Measurements from ENCODE around the gene PLEKHD1.

Gene PLEKHD1

DNA sequence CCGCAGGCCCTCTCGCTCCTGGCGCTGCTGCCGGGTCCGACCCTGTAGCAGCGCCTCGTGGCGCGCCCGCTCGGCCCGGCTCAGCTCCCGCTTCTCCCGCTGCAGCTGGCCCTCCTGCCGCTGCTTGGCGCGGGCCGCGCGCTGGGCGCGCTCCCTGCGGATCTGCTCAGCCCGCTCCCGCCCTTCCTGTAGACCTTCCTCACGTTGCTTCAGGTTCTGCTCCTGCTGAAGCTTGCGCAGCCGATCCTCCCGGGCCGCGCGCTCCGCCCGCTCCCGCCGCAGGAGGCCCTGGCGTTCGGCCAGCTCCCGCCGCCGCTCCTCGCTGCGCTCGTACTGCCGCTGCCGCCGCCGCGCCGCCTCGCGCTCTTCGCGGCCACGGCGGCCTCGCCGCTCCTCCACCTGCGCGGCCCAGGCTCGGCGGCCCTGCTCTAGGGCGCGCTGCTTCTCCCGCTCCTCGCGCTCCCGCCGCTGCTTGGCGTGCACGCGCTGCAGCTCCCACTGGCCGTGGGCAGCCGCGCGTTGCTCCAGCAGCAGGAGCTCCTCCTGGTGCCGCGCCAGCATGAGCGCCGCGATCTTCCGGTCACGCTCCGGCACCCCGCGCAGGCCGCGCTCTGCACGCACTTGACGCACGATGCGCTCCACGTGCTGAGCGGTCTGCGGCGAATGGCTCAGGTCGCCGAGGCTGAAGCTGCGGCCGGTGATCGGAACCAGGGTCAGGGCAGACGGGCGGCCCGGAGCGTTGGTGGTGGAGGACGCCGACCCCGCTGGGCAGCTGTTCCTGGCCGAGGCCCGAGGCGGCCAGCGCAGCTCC is 87.7 kb downstream of the PLEKHD1 start:
- H3K4me3 ChIP-seq = peak overlapping the region; percentile 62
- TF ChIP-seq CTCF (IDR thresholded peaks at IDR 0.05) = no peak
- no peak overlapping the region for H3K27ac ChIP-seq
- DNase-seq (ENCODE audit: low spot score) = no peak

DNA sequence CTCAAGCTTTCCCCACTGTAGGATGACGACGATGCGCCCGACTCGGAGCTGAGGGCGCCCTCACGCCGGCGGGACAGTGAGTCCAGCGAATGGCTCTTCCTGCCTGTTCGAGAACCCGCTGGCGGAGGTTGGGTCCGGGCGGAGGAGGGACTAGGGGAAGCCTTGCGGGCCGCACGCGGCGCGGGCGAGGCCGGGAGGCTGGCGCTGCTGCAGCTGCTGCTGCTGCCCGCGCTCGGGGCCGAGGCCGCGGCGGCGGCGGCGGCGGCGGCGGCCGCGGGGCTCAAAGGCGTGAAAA is 88.3 kb downstream of the PLEKHD1 start:
- no peak for TF ChIP-seq CTCF (IDR thresholded peaks at IDR 0.05)
- peak overlapping the region; percentile 62 for H3K4me3 ChIP-seq
- no peak for DNase-seq (ENCODE audit: low spot score)
- no peak overlapping the region for H3K27ac ChIP-seq

DNA sequence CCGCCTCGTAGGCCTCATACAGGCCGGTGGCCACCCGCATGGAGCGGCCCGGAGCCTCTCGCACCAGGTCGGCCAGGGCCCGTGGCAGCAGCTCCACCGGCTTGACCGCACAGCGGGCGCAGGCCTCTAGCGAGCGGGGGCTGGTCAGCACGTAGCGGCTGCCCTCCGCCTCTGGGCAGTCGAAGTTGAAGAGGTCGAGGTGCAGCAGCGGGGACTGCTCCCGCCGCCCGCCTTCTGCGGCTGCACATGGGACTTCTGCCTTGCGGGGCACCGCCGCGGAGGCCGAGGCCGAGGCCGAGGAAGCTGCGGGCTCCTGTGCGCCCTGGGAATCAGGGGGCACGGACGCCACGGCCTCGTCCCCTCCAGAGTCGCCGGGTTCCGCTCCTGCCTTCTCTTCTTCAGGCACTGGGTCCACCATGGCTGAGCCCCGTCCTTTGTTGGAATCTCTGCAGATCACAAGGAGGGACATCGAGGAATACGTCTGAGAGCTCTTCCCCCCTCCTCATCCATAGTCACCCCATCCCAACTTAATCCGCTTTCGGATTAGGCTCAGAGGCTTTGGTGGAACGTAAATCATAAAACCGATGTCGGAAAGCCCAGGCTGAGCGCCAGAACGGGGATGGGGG is 88.8 kb downstream of the PLEKHD1 start:
- TF ChIP-seq CTCF (IDR thresholded peaks at IDR 0.05) = no peak

GRCh38 chr14:69573831-69574262 is 89.3 kb downstream of the PLEKHD1 start:
- no peak for DNase-seq (ENCODE audit: low spot score)
- TF ChIP-seq CTCF (IDR thresholded peaks at IDR 0.05) = no peak
- H3K27ac ChIP-seq = no peak overlapping the region
- H3K4me3 ChIP-seq = peak overlapping the region; percentile 62

More for the DNA sequence above, 88.8 kb downstream of the PLEKHD1 start:
- Histone ChIP-seq H3K4me3 (peak overlapping the region; percentile 62), H3K27ac (no peak overlapping the region)
- no peak for DNase-seq (ENCODE audit: low spot score)

- TF ChIP-seq CTCF (IDR thresholded peaks at IDR 0.05) = peak; percentile 55
- DNase-seq (ENCODE audit: low spot score) = no peak
- Histone ChIP-seq H3K4me3 (peak within 1 kb of the TSS; percentile 62), H3K27ac (no peak within 1 kb of the TSS)
Observed at GRCh38 chr14:69574263-69574953, 89.9 kb downstream of the PLEKHD1 start, which contains the start of gene CCDC177. CCDC177 (minus strand) TSS chr14:69574871; CDS start chr14:69573622, 1,249 bp downstream.

- H3K4me3 ChIP-seq = peak overlapping the region; percentile 57
- H3K27ac ChIP-seq = no peak overlapping the region
- no peak for DNase-seq (ENCODE audit: low spot score)
- no peak for TF ChIP-seq CTCF (IDR thresholded peaks at IDR 0.05)
Observed at GRCh38 chr14:69574954-69575295, 90.4 kb downstream of the PLEKHD1 start.

Measured in coronary artery (tissue), 2 donors.